Progenitor cell of endocrine pancreas (in vitro differentiated cells): Measurements from ENCODE around the gene PIPOX. TPM values are rescaled to one million over a fixed set of nuclear protein-coding genes. Genes with fewer than 3 reads are reported as not detected.

Experiments used
- DNase-seq: peaks from one replicate; pipeline ENCODE4 v3.0.0; 2021; ENCODE audit warnings: low spot score; ENCODE audit not compliant: unreplicated experiment
- H3K27ac Mint-ChIP-seq: 2 replicates; pipeline ENCODE4 v1.8.0; 2021; ENCODE audit warnings: mild to moderate bottlenecking, moderate library complexity, mixed read lengths
- H3K27me3 Mint-ChIP-seq: 2 replicates; pipeline ENCODE4 v1.8.0; 2021; ENCODE audit warnings: mixed read lengths
- H3K36me3 Mint-ChIP-seq: 2 replicates; pipeline ENCODE4 v1.8.0; 2022; ENCODE audit warnings: mixed read lengths; ENCODE audit not compliant: insufficient read depth
- H3K4me1 Mint-ChIP-seq: 2 replicates; pipeline ENCODE4 v1.8.0; 2021; ENCODE audit warnings: low read depth, mixed read lengths
- H3K4me3 Mint-ChIP-seq: 2 replicates; pipeline ENCODE4 v1.8.0; 2021; ENCODE audit warnings: low read depth, mild to moderate bottlenecking, moderate library complexity, mixed read lengths
- H3K9me3 Mint-ChIP-seq: 2 replicates; pipeline ENCODE4 v1.8.0; 2021; ENCODE audit warnings: low read depth, mixed read lengths
- total RNA-seq: library from RNA; stranded (reverse); gene quantifications from 2 replicates; pipeline ENCODE4 v1.2.1, GENCODE V29; 2021
- TF ChIP-seq, protein P1 (sequence below): fragments of 200-600 bp; sonication (generic); IDR thresholded peaks from one replicate; pipeline ENCODE4 v1.5.0; 2021; ENCODE audit warnings: antibody characterized with exemption, mild to moderate bottlenecking; ENCODE audit not compliant: unreplicated experiment

Gene PIPOX
- total RNA-seq, 1 donor from 2014 or later = 5.3 TPM

DNA sequence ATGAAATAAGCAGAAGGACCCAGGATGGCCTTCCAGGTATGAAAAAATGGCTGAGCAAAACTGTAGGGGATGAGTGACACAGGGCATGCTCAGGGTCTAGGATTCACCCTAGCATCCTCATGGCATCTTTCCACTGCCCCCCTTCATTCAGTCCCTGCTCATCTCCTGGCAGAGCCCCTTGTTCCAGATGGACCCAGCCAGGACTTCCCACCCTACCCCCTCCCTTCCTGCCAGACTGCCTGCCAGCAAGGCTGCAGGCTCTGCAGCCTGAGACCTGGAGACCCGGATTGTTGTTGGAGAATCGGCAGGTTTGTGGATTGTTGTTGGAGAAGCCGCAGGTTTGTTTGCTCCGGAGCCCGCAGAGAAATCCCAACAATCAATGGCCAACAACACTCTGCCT lies 43.7 kb upstream of the PIPOX start:
- Mint-ChIP-seq H3K9me3 (no peaks in the 10 kb centered on the region), H3K27ac (no peak overlapping the region), H3K4me3 (no peak overlapping the region), H3K36me3 (no peaks in the 10 kb centered on the region), H3K4me1 (no peaks in the 10 kb centered on the region), H3K27me3 (peaks cover 50% of the 10 kb centered on the region)
- DNase-seq = no peak
- TF ChIP-seq, protein P1, sequence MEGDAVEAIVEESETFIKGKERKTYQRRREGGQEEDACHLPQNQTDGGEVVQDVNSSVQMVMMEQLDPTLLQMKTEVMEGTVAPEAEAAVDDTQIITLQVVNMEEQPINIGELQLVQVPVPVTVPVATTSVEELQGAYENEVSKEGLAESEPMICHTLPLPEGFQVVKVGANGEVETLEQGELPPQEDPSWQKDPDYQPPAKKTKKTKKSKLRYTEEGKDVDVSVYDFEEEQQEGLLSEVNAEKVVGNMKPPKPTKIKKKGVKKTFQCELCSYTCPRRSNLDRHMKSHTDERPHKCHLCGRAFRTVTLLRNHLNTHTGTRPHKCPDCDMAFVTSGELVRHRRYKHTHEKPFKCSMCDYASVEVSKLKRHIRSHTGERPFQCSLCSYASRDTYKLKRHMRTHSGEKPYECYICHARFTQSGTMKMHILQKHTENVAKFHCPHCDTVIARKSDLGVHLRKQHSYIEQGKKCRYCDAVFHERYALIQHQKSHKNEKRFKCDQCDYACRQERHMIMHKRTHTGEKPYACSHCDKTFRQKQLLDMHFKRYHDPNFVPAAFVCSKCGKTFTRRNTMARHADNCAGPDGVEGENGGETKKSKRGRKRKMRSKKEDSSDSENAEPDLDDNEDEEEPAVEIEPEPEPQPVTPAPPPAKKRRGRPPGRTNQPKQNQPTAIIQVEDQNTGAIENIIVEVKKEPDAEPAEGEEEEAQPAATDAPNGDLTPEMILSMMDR = no peak

DNA sequence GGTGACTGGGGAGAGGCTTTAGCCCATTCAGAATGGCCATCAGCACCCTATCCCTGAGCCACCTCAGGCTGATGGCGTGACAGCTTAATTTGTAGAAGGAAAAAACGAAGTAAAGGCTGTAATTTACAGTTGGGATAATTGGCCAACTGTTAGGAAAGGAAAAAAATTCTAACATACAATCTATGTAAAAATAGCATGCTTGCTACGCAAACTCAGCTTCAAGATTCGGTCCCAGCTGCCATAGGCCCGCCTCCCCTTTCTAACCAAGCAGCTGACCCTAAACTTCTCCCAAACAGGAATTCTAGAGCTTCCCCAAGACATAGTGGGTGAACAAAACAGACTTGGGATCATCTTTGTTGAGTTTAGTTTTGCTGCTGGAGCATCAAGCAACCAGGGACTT lies 42.0 kb upstream of the PIPOX start:
- H3K4me1 Mint-ChIP-seq = peaks cover 2% of the 10 kb centered on the region
- H3K9me3 Mint-ChIP-seq = no peaks in the 10 kb centered on the region
- H3K27me3 Mint-ChIP-seq = peaks cover 63% of the 10 kb centered on the region
- no peak overlapping the region for H3K27ac Mint-ChIP-seq
- no peak overlapping the region for H3K4me3 Mint-ChIP-seq
- TF ChIP-seq, protein P1 = no peak
- H3K36me3 Mint-ChIP-seq = no peaks in the 10 kb centered on the region
- no peak for DNase-seq

DNA sequence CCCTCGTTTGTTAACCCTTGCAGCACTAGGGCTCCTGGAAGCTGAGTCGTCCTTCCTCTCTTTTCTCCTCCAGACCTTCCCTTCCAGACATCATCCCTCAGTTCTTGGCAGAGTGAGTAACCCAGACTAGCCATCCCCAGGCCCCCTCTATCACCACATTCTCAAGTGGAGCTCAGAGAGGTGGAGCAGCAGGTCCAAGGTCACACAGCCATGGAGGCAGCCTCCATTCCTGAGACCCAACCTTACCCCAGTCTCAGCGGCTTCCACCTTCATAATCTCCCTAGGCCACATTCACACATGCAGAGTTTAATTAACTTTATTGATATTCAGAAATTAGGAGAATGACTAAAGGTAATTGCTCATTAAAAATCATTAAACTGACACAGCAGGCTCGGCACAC lies 40.1 kb upstream of the PIPOX start:
- no peak overlapping the region for H3K4me3 Mint-ChIP-seq

DNA sequence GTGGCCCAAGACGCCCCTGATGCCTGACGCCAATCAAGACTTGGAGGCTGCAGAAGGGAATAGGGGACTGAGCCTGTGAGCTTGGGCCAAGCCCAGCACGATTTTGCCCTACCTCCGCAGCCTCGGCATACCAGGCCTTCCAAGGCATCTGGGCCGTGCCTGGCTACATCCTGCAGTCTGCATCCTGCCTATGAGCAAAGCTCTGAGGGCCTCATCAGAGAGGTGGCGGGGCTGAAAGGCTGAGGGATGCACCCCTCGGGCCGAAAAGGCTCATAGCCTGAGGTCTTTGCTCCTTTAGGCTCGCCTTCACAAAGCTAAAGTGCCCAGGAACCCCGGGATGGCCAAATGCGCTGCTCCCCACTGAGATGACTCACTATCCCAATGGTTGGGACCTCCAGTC lies 39.7 kb upstream of the PIPOX start:
- Mint-ChIP-seq H3K36me3 (no peaks in the 10 kb centered on the region), H3K9me3 (no peaks in the 10 kb centered on the region), H3K4me3 (no peak overlapping the region), H3K27ac (no peak overlapping the region), H3K4me1 (peaks cover 9% of the 10 kb centered on the region), H3K27me3 (peaks cover 71% of the 10 kb centered on the region)
- TF ChIP-seq, protein P1 = no peak
- DNase-seq = no peak

More for the DNA sequence above, 40.1 kb upstream of the PIPOX start:
- no peaks in the 10 kb centered on the region for H3K9me3 Mint-ChIP-seq
- no peak overlapping the region for H3K27ac Mint-ChIP-seq
- H3K27me3 Mint-ChIP-seq = peaks cover 71% of the 10 kb centered on the region
- peaks cover 9% of the 10 kb centered on the region for H3K4me1 Mint-ChIP-seq
- no peaks in the 10 kb centered on the region for H3K36me3 Mint-ChIP-seq
- DNase-seq = no peak
- TF ChIP-seq, protein P1 = no peak

DNA sequence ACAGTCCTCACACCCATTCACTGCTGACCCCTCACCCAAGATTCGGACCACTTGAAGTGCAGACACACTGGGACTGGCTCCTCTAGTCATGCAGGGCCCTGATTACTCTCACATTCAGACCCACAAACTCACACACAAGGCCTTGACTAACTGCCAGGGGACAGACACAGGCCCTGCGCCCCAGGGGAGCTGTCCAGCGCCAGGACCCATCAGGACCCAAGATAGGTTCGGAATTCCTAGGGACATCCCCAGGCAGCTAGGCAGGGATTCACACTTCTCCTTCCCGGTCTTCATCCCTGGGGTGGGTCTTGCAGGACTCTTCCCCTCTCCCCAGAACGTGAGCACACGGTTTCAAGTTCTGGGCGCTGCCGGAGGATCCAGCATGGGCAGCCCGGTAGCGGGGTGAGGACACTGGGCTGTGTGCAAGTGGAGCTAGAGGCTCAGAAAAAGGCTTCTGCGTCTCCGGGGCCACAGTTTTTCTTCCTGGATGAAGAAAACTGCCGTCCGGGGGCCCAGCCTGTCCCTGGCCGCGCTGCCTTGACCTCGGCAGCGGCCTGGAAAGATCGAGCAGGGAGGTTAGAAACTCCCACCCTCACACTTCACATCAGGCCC lies 38.8 kb upstream of the PIPOX start:
- H3K4me3 Mint-ChIP-seq = peak overlapping the region; percentile 47
- peaks cover 68% of the 10 kb centered on the region for H3K27me3 Mint-ChIP-seq
- H3K4me1 Mint-ChIP-seq = peaks cover 13% of the 10 kb centered on the region
- TF ChIP-seq, protein P1 = no peak
- no peaks in the 10 kb centered on the region for H3K36me3 Mint-ChIP-seq
- DNase-seq = no peak
- no peak overlapping the region for H3K27ac Mint-ChIP-seq
- no peaks in the 10 kb centered on the region for H3K9me3 Mint-ChIP-seq
